Natural killer cell (primary cell): ENCODE measurements around the gene SLC9A4. TPM values are rescaled to one million over a fixed set of nuclear protein-coding genes. Genes with fewer than 3 reads are reported as not detected.

Source experiments
- ATAC-seq, 3 donors: fragments of 150-1000 bp in 2 of 3; fragments of 200-7000 bp in 1 of 3; cut with Tn5 transposase; 1 replicate in 1 of 3; 2 replicates in 2 of 3; pipeline ENCODE4 v1.10.0; 2021; ENCODE audit warnings: mild to moderate bottlenecking in 2 of 3, moderate library complexity in 2 of 3
- DNase-seq, 2 donors: peaks; one replicate each; pipeline versions ENCODE4 v3.0.0 to v3.0.0-alpha.2; 2013 to 2021; ENCODE audit warnings: mixed read lengths in 1 of 2
- H3K27ac ChIP-seq: one replicate; pipeline ENCODE4 v1.5.1; 2013; ENCODE audit warnings: mild to moderate bottlenecking, low read length
- H3K27me3 ChIP-seq: one replicate; pipeline ENCODE4 v1.6.1; 2013; ENCODE audit warnings: low read length; ENCODE audit not compliant: control insufficient read depth, insufficient read depth
- H3K36me3 ChIP-seq: one replicate; pipeline ENCODE4 v1.6.1; 2013; ENCODE audit warnings: low read length; ENCODE audit not compliant: control insufficient read depth, insufficient read depth
- H3K4me1 ChIP-seq: one replicate; pipeline ENCODE4 v1.6.1; 2013; ENCODE audit warnings: low read length; ENCODE audit not compliant: control insufficient read depth, insufficient read depth
- H3K4me3 ChIP-seq: one replicate; pipeline ENCODE4 v1.5.1; 2013; ENCODE audit warnings: low read length
- H3K9me3 ChIP-seq: one replicate; pipeline ENCODE4 v1.6.1; 2013; ENCODE audit warnings: low read length; ENCODE audit not compliant: control insufficient read depth, insufficient read depth
- H3K27ac Mint-ChIP-seq, 2 donors: one replicate each; pipeline ENCODE4 v1.8.0; 2022; ENCODE audit warnings: mild to moderate bottlenecking in 2 of 2, mixed read lengths in 2 of 2, moderate library complexity in 1 of 2
- H3K27me3 Mint-ChIP-seq, 2 donors: one replicate each; pipeline ENCODE4 v1.8.0; 2022; ENCODE audit warnings: low read depth in 2 of 2, mixed read lengths in 2 of 2
- H3K36me3 Mint-ChIP-seq: one replicate; pipeline ENCODE4 v1.8.0; 2022; ENCODE audit warnings: mixed read lengths
- H3K4me1 Mint-ChIP-seq, 2 donors: one replicate each; pipeline ENCODE4 v1.8.0; 2022; ENCODE audit warnings: mixed read lengths in 2 of 2
- H3K4me3 Mint-ChIP-seq: one replicate; pipeline ENCODE4 v1.8.0; 2022; ENCODE audit warnings: mild to moderate bottlenecking, moderate library complexity, mixed read lengths
- H3K9me3 Mint-ChIP-seq, 2 donors: one replicate each; pipeline ENCODE4 v1.8.0; 2022; ENCODE audit warnings: mixed read lengths in 2 of 2
- CTCF ChIP-seq: fragments of 200-600 bp; IDR thresholded peaks from one replicate; pipeline ENCODE4 v1.8.0; 2022; ENCODE audit warnings: antibody characterized with exemption
- WGBS: methylation state at CpG from one replicate; pipeline ENCODE4 v1.1.7; 2013; ENCODE audit warnings: missing lambda C conversion rate; ENCODE audit not compliant: insufficient coverage; 5-methylcytosine and 5-hydroxymethylcytosine counted together
- intact Hi-C: fragments of 100-400 bp; cut with micrococcal nuclease; formaldehyde crosslinking; loops from one replicate; pipeline ENCODE4 v1.14.2; 2022
- total RNA-seq, 4 donors: library from RNA; stranded (reverse); fragments of 120-200 nt in 1 of 4; gene quantifications; one replicate each; pipeline versions ENCODE4 v1.2.3 to v1.2.4, GENCODE V29; 2013 to 2022

Gene SLC9A4
- total RNA-seq, 3 donors from 2014 or later (not counting 1 experiment from before 2014, with no cell fraction given) = 0.19 to 0.38 TPM; not detected in 1

GRCh38 chr2:102512161-102512560 is 39.1 kb downstream of the SLC9A4 start:
- no peaks in the 10 kb centered on the region for H3K9me3 Mint-ChIP-seq
- WGBS = 93% methylated on average over 4 of the region's 4 CpGs
- no peaks in the 10 kb centered on the region for H3K36me3 ChIP-seq
- H3K9me3 ChIP-seq = no peaks in the 10 kb centered on the region
- peaks cover 6 to 17% of the 10 kb centered on the region in 2 donors for H3K27me3 Mint-ChIP-seq
- peaks cover 8 to 14% of the 10 kb centered on the region in 2 donors for H3K4me1 Mint-ChIP-seq
- H3K27ac ChIP-seq = no peak overlapping the region
- no peak for TF ChIP-seq CTCF
- H3K4me1 ChIP-seq = peaks cover 3% of the 10 kb centered on the region
- no peak overlapping the region for H3K27ac Mint-ChIP-seq
- H3K4me3 ChIP-seq = no peak overlapping the region
- no peaks in the 10 kb centered on the region for H3K27me3 ChIP-seq
- ATAC-seq = no peak
- intact Hi-C loops = no loop called here
- no peak overlapping the region for H3K4me3 Mint-ChIP-seq
- no peaks in the 10 kb centered on the region for H3K36me3 Mint-ChIP-seq
- no peak for DNase-seq

GRCh38 chr2:102513355-102513939 is 40.4 kb downstream of the SLC9A4 start:
- Mint-ChIP-seq H3K4me3 (no peak overlapping the region), H3K27ac (no peak overlapping the region), H3K4me1 (peaks cover 8 to 14% of the 10 kb centered on the region in 2 donors), H3K9me3 (no peaks in the 10 kb centered on the region), H3K36me3 (no peaks in the 10 kb centered on the region), H3K27me3 (peaks cover 6 to 11% of the 10 kb centered on the region in 2 donors)
- Histone ChIP-seq H3K9me3 (no peaks in the 10 kb centered on the region), H3K4me3 (no peak overlapping the region), H3K4me1 (peaks cover 3% of the 10 kb centered on the region), H3K36me3 (no peaks in the 10 kb centered on the region), H3K27ac (no peak overlapping the region), H3K27me3 (no peaks in the 10 kb centered on the region)
- 95% methylated on average over 11 of the region's 11 CpGs for WGBS
- DNase-seq (no peak), ATAC-seq (no peak)
- intact Hi-C loops = no loop called here
- TF ChIP-seq CTCF = no peak

GRCh38 chr2:102514061-102514785 is 41.2 kb downstream of the SLC9A4 start:
- no peak overlapping the region for H3K27ac ChIP-seq
- ATAC-seq = no peak
- no peak for DNase-seq
- H3K4me1 ChIP-seq = no peaks in the 10 kb centered on the region
- Mint-ChIP-seq H3K4me3 (no peak overlapping the region), H3K4me1 (peaks cover 6 to 7% of the 10 kb centered on the region in 2 donors), H3K36me3 (no peaks in the 10 kb centered on the region), H3K9me3 (no peaks in the 10 kb centered on the region), H3K27ac (no peak overlapping the region), H3K27me3 (peaks cover 6 to 11% of the 10 kb centered on the region in 2 donors)
- H3K4me3 ChIP-seq = no peak overlapping the region
- WGBS = 96% methylated on average over 4 of the region's 7 CpGs
- H3K9me3 ChIP-seq = no peaks in the 10 kb centered on the region
- TF ChIP-seq CTCF = no peak
- H3K27me3 ChIP-seq = no peaks in the 10 kb centered on the region
- H3K36me3 ChIP-seq = no peaks in the 10 kb centered on the region
- intact Hi-C loops = no loop called here
